Endothelial cell of umbilical vein (primary cell): ENCODE measurements around the gene PDGFA. TPM values are rescaled to one million over a fixed set of nuclear protein-coding genes. Genes with fewer than 3 reads are reported as not detected.

Experiments
- BruUV-seq: library from RNA; stranded (reverse); fragments of 400-500 nt; replicated peaks from 2 replicates; lab custom pipeline; 2021; lab: Mats Ljungman, UMichigan
- CTCF ChIA-PET: fragments of 300-600, 350-600 bp; sonication (Branson Sonifier 250); formaldehyde crosslinking; loops from one replicate; lab custom pipeline; 2021; ENCODE audit warnings: antibody characterized with exemption, inconsistent platforms; lab: Charles Lee
- POLR2A ChIA-PET: fragments of 300-600, 350-600 bp; sonication (Branson Sonifier 250); formaldehyde crosslinking; loops from one replicate; lab custom pipeline; 2021; ENCODE audit warnings: antibody characterized with exemption, inconsistent platforms; lab: Charles Lee
- DNase-seq: peaks from one replicate; pipeline ENCODE4 v3.0.0-alpha.2; 2011; ENCODE audit warnings: low read depth, low spot score
- FAIRE-seq: peaks from 2 replicates; lab custom pipeline; 2011; peaks lifted over from hg19 to GRCh38; lab: Jason Lieb, UNC
- H2AFZ ChIP-seq: 2 replicates; pipeline ENCODE4 v1.6.0; 2012; ENCODE audit warnings: low read depth, low read length, control low read depth, inconsistent platforms
- H3K27ac ChIP-seq: 2 replicates; pipeline ENCODE4 v1.5.1; 2011; ENCODE audit warnings: low read depth, mild to moderate bottlenecking, control low read depth, low read length, moderate library complexity; ENCODE audit not compliant: insufficient read depth
- H3K27me3 ChIP-seq, 2 experiments: 2 replicates each; pipeline versions ENCODE4 v1.6.0 to v1.6.1; 2011; ENCODE audit warnings: low read length in 2 of 2, mixed read lengths in 1 of 2; ENCODE audit not compliant: control insufficient read depth in 2 of 2, insufficient read depth in 2 of 2
- H3K36me3 ChIP-seq, 2 experiments: 2 replicates in 1 of 2; 3 replicates in 1 of 2; pipeline ENCODE4 v1.5.1; 2011; ENCODE audit warnings: low read length in 2 of 2, mild to moderate bottlenecking in 1 of 2, moderate library complexity in 1 of 2; ENCODE audit not compliant: control insufficient read depth in 2 of 2, insufficient read depth in 2 of 2; ENCODE audit errors: extremely low read depth in 1 of 2
- H3K4me1 ChIP-seq: 3 replicates; pipeline ENCODE4 v1.5.1; 2011; ENCODE audit warnings: mild to moderate bottlenecking, low read length; ENCODE audit not compliant: control insufficient read depth, insufficient read depth; ENCODE audit errors: extremely low read depth
- H3K4me2 ChIP-seq: 2 replicates; pipeline ENCODE4 v1.6.1; 2011; ENCODE audit warnings: low read length, control low read depth, mixed read lengths; ENCODE audit not compliant: insufficient read depth
- H3K4me3 ChIP-seq, 3 experiments: fragments of 200-600 bp in 1 of 3; sonication (generic), shearing (Covaris generic) in 1 of 3; replicated peaks in 1 of 3; 2 replicates each; pipeline ENCODE4 v1.5.1; 2011 to 2016; ENCODE audit warnings: control low read depth in 3 of 3, low read length in 3 of 3, mild to moderate bottlenecking in 2 of 3, inconsistent platforms in 1 of 3, low read depth in 1 of 3, moderate library complexity in 1 of 3; ENCODE audit not compliant: insufficient read depth in 1 of 3
- H3K79me2 ChIP-seq: 2 replicates; pipeline ENCODE4 v1.6.0; 2012; ENCODE audit warnings: low read length, inconsistent platforms; ENCODE audit not compliant: control insufficient read depth, insufficient read depth
- H3K9ac ChIP-seq: replicated peaks from 2 replicates; pipeline ENCODE3; 2011; ENCODE audit warnings: low read length, control low read depth; ENCODE audit not compliant: insufficient read depth; ENCODE audit errors: extremely low read depth
- H3K9me1 ChIP-seq: replicated peaks from 3 replicates; pipeline ENCODE4 v1.6.0; 2011; ENCODE audit warnings: mild to moderate bottlenecking, low read length; ENCODE audit not compliant: control insufficient read depth, insufficient read depth; ENCODE audit errors: extremely low read depth
- H3K9me3 ChIP-seq: replicated peaks from 2 replicates; pipeline ENCODE4 v1.5.1; 2012; ENCODE audit warnings: low read length, inconsistent platforms; ENCODE audit not compliant: control insufficient read depth, insufficient read depth
- H4K20me1 ChIP-seq: replicated peaks from 2 replicates; pipeline ENCODE3; 2011; ENCODE audit warnings: mild to moderate bottlenecking, low read length; ENCODE audit not compliant: control insufficient read depth, insufficient read depth; ENCODE audit errors: extremely low read depth
- CTCF ChIP-seq, 2 donors: IDR thresholded peaks; 1 replicate in 1 of 2; 2 replicates in 1 of 2; pipeline ENCODE4 v1.5.1; 2011; ENCODE audit warnings: low read length in 2 of 2, mild to moderate bottlenecking in 2 of 2, moderate library complexity in 2 of 2, control low read depth in 1 of 2, inconsistent platforms in 1 of 2, low read depth in 1 of 2; ENCODE audit not compliant: insufficient read depth in 1 of 2; ENCODE audit errors: extremely low read depth in 1 of 2
- EZH2 ChIP-seq: IDR thresholded peaks from 2 replicates; pipeline ENCODE4 v1.6.1; 2012; ENCODE audit warnings: borderline replicate concordance, low read depth, mild to moderate bottlenecking, moderate library complexity, low read length, inconsistent platforms; ENCODE audit not compliant: severe bottlenecking
- FOS ChIP-seq: IDR thresholded peaks from 2 replicates; pipeline ENCODE4 v1.6.1; 2011; ENCODE audit warnings: mild to moderate bottlenecking, low read length, moderate library complexity, borderline replicate concordance; ENCODE audit not compliant: insufficient read depth
- GATA2 ChIP-seq: IDR thresholded peaks from 2 replicates; pipeline ENCODE4 v1.7.0; 2011; ENCODE audit warnings: low read depth, mild to moderate bottlenecking, moderate library complexity, mixed read lengths, low read length; ENCODE audit not compliant: insufficient read length, insufficient read depth
- MYC ChIP-seq: IDR thresholded peaks from one replicate; pipeline ENCODE4 v1.6.1; 2011; ENCODE audit warnings: mild to moderate bottlenecking, low read depth, low read length
- POLR2A ChIP-seq: IDR thresholded peaks from 2 replicates; pipeline ENCODE4 v1.6.1; 2012; ENCODE audit warnings: low read depth, mild to moderate bottlenecking, control low read depth, low read length
- POLR2AphosphoS5 ChIP-seq: IDR thresholded peaks from 2 replicates; pipeline ENCODE4 v1.6.1; 2012; ENCODE audit warnings: low read depth, mild to moderate bottlenecking, control low read depth, low read length, moderate library complexity; ENCODE audit not compliant: insufficient read depth
- dilution Hi-C: fragments of 300-500 bp; cut with MboI; formaldehyde crosslinking; loops from one replicate; pipeline ENCODE4 v1.15.0; 2019; ENCODE audit warnings: low sequenced_read_pairs; ENCODE audit not compliant: extremely low pct_ligation_motif_present
- intact Hi-C: fragments of 100-400 bp; cut with micrococcal nuclease; formaldehyde crosslinking; loops from one replicate; pipeline ENCODE4 v1.10.0; 2022
- polyA plus RNA-seq, 4 experiments: library from polyadenylated mRNA; depleted of rRNA in 3 of 4; stranded (reverse) in 3 of 4; unstranded in 1 of 4; fragments of >200 nt; gene quantifications; 2 replicates each; pipeline versions ENCODE4 v1.2.1 to v1.2.3, GENCODE V29; 2011 to 2012; ENCODE audit warnings: missing spikeins in 1 of 4
- total RNA-seq: library from RNA; stranded (reverse); gene quantifications from 2 replicates; pipeline ENCODE4 v1.2.3, GENCODE V29; 2021
- TF ChIP-seq, protein P1 (sequence below): IDR thresholded peaks from 2 replicates; pipeline ENCODE4 v1.6.1; 2011; ENCODE audit not compliant: insufficient read depth, insufficient read length

The PDGFA gene
- total and polyA plus RNA-seq, 2 donors (not counting 3 experiments of a cell fraction or from before 2014, with no cell fraction given), result 17.4 to 62.4 TPM

- CTCF ChIA-PET, result interaction anchor here (1.9 kb wide), 1 partner anchor 18 kb away, joined by 5 read pairs; no protein-coding TSS in a partner anchor
Measured at GRCh38 chr7:560966-561630, 41.5 kb upstream of the PDGFA start.

More at GRCh38 chr7:560966-561630, 41.5 kb upstream of the PDGFA start:
- DNase-seq (no peak), FAIRE-seq (no peak)
- no peak overlapping the region for H3K4me3 ChIP-seq
- no peaks in the 10 kb centered on the region for H3K4me1 ChIP-seq
- no peaks in the 10 kb centered on the region for H3K9me3 ChIP-seq
- H3K9me1 ChIP-seq, result no peaks in the 10 kb centered on the region
- no peaks in the 10 kb centered on the region for H3K36me3 ChIP-seq
- intact Hi-C loops (no loop called here), dilution Hi-C loops (no loop called here)
- no peak overlapping the region for H3K4me2 ChIP-seq
- no peaks in the 10 kb centered on the region for H3K79me2 ChIP-seq
- TF ChIP-seq, protein P1, sequence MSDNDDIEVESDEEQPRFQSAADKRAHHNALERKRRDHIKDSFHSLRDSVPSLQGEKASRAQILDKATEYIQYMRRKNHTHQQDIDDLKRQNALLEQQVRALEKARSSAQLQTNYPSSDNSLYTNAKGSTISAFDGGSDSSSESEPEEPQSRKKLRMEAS, result no peak
- no peak for TF ChIP-seq GATA2
- TF ChIP-seq FOS, result no peak
- TF ChIP-seq MYC, result no peak
- no peak for TF ChIP-seq POLR2A
- TF ChIP-seq POLR2AphosphoS5, result no peak
- TF ChIP-seq CTCF (IDR thresholded peaks at IDR 0.05; ENCODE audit: extremely low read depth in 1 of 2, insufficient read depth in 1 of 2, low read depth in 1 of 2, low read length in 2 of 2), result no peak
- no peak for TF ChIP-seq EZH2
- H2AFZ ChIP-seq, result no peak overlapping the region
- no peak overlapping the region for H3K27ac ChIP-seq
- no TSS peak for BruUV-seq
- POLR2A ChIA-PET, result no interaction called here
- no peaks in the 10 kb centered on the region for H3K27me3 ChIP-seq
- H4K20me1 ChIP-seq, result no peaks in the 10 kb centered on the region
- no peak overlapping the region for H3K9ac ChIP-seq
